NB4 (cell line): ENCODE data around the gene KIAA0930.

Experiments
- DNase-seq: peaks from one replicate; pipeline ENCODE4 v3.0.0; 2010; ENCODE audit warnings: low read depth
- H3K4me3 ChIP-seq: one replicate; pipeline ENCODE4 v1.5.1; 2011; ENCODE audit warnings: mild to moderate bottlenecking, low read depth, low read length, moderate library complexity
- CTCF ChIP-seq: IDR thresholded peaks from one replicate; pipeline ENCODE4 v1.5.1; 2012; ENCODE audit warnings: low read depth, low read length
- MAX ChIP-seq: IDR thresholded peaks from 2 replicates; pipeline ENCODE4 v1.6.1; 2011; ENCODE audit warnings: low read depth, low read length
- MYC ChIP-seq: IDR thresholded peaks from 2 replicates; pipeline ENCODE4 v1.6.1; 2011; ENCODE audit warnings: low read depth, low read length
- POLR2A ChIP-seq: IDR thresholded peaks from 2 replicates; pipeline ENCODE4 v1.6.1; 2011; ENCODE audit warnings: mild to moderate bottlenecking; ENCODE audit not compliant: insufficient read length; ENCODE audit errors: extremely low read depth

The KIAA0930 gene

GRCh38 chr22:45205276-45205925, 35.3 kb downstream of the KIAA0930 start:
- no peak for DNase-seq
- H3K4me3 ChIP-seq, result no peak overlapping the region
- TF ChIP-seq POLR2A (no peak), CTCF (no peak), MYC (no peak), MAX (no peak)

- H3K4me3 ChIP-seq, result no peak overlapping the region
- TF ChIP-seq POLR2A (no peak), MAX (no peak), CTCF (no peak), MYC (no peak)
- no peak for DNase-seq
These were observed 35.9 kb downstream of the KIAA0930 start for GRCh38 chr22:45204819-45205218.

DNA sequence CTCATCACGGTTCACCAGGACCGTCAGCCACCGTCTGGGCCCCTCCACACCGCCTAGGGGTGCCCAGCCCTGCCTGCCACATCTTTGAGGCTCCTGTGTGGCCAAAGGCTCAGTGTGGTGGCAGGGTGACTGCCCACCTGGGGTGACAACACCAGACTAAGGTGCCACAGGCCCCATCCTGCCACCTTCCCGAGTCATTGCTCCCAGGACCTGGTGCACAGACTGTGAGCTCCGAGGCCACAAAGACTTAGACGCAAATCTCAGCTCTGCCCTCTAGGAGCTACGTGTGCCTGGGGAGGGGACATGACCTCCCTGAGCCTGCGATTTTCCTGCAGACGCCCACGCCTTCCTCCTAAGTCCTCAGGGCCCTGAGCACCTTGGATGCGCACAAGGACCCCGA, 36.5 kb downstream of the KIAA0930 start:
- TF ChIP-seq POLR2A (no peak), MYC (no peak)
- H3K4me3 ChIP-seq, result no peak overlapping the region
- no peak for DNase-seq

DNA sequence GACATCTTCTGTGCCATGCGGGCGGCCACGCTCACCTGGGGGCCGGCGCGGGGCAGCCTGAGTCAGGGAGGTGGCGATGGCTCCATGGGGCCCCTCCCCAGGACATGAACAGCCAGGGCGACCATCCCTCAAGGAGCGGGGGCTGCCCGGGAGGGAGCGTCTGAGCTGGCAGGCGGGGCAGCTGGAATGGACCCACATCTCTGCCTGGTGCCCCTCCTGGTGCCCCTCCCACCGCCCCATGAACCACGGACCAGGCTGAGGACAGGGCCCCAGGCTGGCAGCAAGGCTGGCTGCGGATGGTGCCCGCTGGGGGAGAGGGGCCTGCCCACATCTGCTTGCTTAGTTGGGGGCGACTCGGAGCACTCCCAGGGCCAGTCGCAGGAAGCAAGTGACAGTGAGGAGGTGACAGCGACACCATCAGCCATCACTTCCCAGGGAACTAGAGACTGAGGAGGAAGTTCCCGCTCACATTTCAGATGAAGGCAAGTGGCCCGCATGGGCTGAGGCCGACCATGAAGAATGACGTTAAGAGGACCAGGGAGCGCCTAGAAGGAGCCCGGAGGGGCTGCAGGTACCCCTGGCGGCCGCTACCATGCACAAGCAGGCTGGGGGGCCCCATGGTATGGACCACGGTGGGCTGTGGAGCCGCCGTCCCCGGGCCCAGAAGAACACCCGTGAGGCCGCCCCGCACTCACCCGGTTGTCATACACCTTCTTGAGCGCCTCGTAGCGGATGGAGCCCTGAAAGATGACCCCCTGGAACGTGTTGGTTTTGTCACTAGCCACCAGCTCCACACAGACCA, 37.3 kb downstream of the KIAA0930 start:
- TF ChIP-seq CTCF (no peak), MAX (no peak), MYC (no peak), POLR2A (no peak)
- no peak overlapping the region for H3K4me3 ChIP-seq
- no peak for DNase-seq

DNA sequence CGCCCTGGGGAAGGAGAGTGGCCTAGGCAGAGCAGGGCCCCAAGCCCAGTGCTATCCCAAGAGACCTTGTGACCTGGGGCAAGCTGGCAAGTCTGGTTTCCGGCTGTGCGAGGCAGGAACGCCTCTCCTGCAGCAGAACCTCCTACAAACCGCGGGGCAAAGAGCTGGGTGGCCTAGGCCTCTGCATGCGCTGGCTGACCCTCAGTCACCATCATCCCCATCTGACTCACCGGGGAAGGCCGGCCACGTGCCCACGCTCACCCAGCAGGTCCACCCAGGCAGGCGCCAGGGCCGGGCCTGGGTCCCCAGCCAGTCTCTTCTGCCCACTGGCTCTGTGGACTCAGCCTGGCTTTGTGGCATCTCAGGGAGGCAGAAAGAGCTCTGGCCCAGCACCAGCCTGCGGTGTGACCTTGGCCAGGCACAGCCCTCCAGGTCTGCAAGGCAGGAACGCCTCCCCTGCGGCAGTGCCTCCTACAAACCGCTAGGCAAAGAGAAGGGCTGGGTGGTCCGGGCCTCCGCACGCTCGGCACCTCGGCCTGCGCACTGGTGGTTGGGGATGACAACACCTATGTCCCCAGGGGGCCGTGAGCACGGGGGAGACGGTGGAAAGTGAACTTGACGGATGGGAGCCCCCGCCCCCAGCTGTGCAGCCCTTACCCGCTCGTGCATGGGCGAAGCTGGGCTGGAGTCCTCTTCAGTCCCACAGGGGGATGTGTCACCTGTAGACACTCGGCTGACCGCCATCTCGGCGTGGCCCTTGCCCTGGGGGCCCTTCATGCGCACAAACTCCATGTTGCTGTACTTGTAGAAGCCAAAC, 38.2 kb downstream of the KIAA0930 start:
- no peak overlapping the region for H3K4me3 ChIP-seq
- no peak for DNase-seq
- no peak for TF ChIP-seq CTCF
- no peak for TF ChIP-seq MYC
- no peak for TF ChIP-seq POLR2A
- no peak for TF ChIP-seq MAX
